Suprapubic skin (tissue), 4 donors: Measurements from ENCODE around the gene STX8. TPM values are rescaled to one million over a fixed set of nuclear protein-coding genes. Genes with fewer than 3 reads are reported as not detected.

ENCODE experiments used
- DNase-seq, 2 donors: peaks; one replicate each; pipeline ENCODE4 v3.0.0-alpha.2; 2019; ENCODE audit warnings: low spot score in 2 of 2
- H3K27ac ChIP-seq: fragments of 200-600 bp; sonication (generic); one replicate; pipeline ENCODE4 v1.5.1; 2019
- H3K27me3 ChIP-seq: fragments of 200-600 bp; sonication (generic); one replicate; pipeline ENCODE4 v1.5.1; 2019
- H3K36me3 ChIP-seq: fragments of 200-600 bp; sonication (generic); one replicate; pipeline ENCODE4 v1.5.1; 2019
- H3K4me1 ChIP-seq: fragments of 200-600 bp; sonication (generic); one replicate; pipeline ENCODE4 v1.5.1; 2019
- H3K4me3 ChIP-seq: fragments of 200-600 bp; sonication (generic); one replicate; pipeline ENCODE4 v1.5.1; 2019; ENCODE audit warnings: mild to moderate bottlenecking
- H3K9me3 ChIP-seq: fragments of 200-600 bp; sonication (generic); one replicate; pipeline ENCODE4 v1.5.1; 2019
- CTCF ChIP-seq, 2 donors: fragments of 200-600 bp in 1 of 2; fragments of 450-650 bp in 1 of 2; sonication (generic) in 1 of 2; IDR thresholded peaks; one replicate each; pipeline ENCODE4 v1.5.1; 2016 to 2019; ENCODE audit warnings: antibody characterized with exemption in 2 of 2, mild to moderate bottlenecking in 1 of 2, moderate library complexity in 1 of 2
- EP300 ChIP-seq: sonication (generic); formaldehyde crosslinking; IDR thresholded peaks from one replicate; pipeline ENCODE4 v1.6.1; 2017; ENCODE audit warnings: antibody characterized with exemption
- POLR2A ChIP-seq, 2 donors: fragments of 450-650 bp; IDR thresholded peaks; one replicate each; pipeline ENCODE4 v1.6.1; 2017; ENCODE audit warnings: antibody characterized with exemption in 2 of 2, mild to moderate bottlenecking in 2 of 2, moderate library complexity in 2 of 2
- POLR2AphosphoS5 ChIP-seq, 3 donors: sonication (generic); formaldehyde crosslinking; IDR thresholded peaks; one replicate each; pipeline ENCODE4 v1.6.1; 2017; ENCODE audit warnings: antibody characterized with exemption in 3 of 3
- WGBS: methylation state at CpG from one replicate; pipeline ENCODE4 v1.1.5; 2018; 5-methylcytosine and 5-hydroxymethylcytosine counted together
- total RNA-seq, 4 donors: library from RNA; depleted of rRNA; stranded (reverse); fragments of >200 nt; gene quantifications; one replicate each; pipeline ENCODE4 v1.1.0, GENCODE V29; 2016

Gene STX8
- total RNA-seq, 4 donors from 2014 or later: 21.5 to 74.0 (median 38.4) TPM

GRCh38 chr17:9284884-9285283 lies 290.7 kb downstream of the STX8 start:
- 51% methylated on average over 4 of the region's 4 CpGs for WGBS
- H3K4me3 ChIP-seq: no peak overlapping the region
- H3K36me3 ChIP-seq: no peaks in the 10 kb centered on the region
- H3K9me3 ChIP-seq: no peaks in the 10 kb centered on the region
- H3K4me1 ChIP-seq: peaks cover 15% of the 10 kb centered on the region
- DNase-seq: peak in 1 of 2 donors; percentile 66
- H3K27me3 ChIP-seq: no peaks in the 10 kb centered on the region
- TF ChIP-seq CTCF (IDR thresholded peaks at IDR 0.05): no peak
- TF ChIP-seq POLR2AphosphoS5 (IDR thresholded peaks at IDR 0.05): no peak
- H3K27ac ChIP-seq: peak overlapping the region; percentile 72

GRCh38 chr17:9283909-9284308 lies 291.7 kb downstream of the STX8 start:
- 55% methylated on average over 2 of the region's 2 CpGs for WGBS
- Histone ChIP-seq H3K36me3 (no peaks in the 10 kb centered on the region), H3K4me3 (no peak overlapping the region), H3K9me3 (no peaks in the 10 kb centered on the region), H3K27me3 (no peaks in the 10 kb centered on the region), H3K27ac (no peak overlapping the region), H3K4me1 (peaks cover 12% of the 10 kb centered on the region)
- TF ChIP-seq POLR2A (IDR thresholded peaks at IDR 0.05) (no peak), EP300 (no peak), CTCF (IDR thresholded peaks at IDR 0.05) (no peak), POLR2AphosphoS5 (IDR thresholded peaks at IDR 0.05) (no peak)
- DNase-seq: no peak

- no peak for TF ChIP-seq POLR2A (IDR thresholded peaks at IDR 0.05)
- TF ChIP-seq POLR2AphosphoS5 (IDR thresholded peaks at IDR 0.05): no peak
- TF ChIP-seq EP300: no peak
- TF ChIP-seq CTCF (IDR thresholded peaks at IDR 0.05): no peak
- DNase-seq: peak in 1 of 2 donors; percentile 31
- WGBS: 89% methylated on average over 8 of the region's 8 CpGs
These were observed 295.7 kb downstream of the STX8 start for GRCh38 chr17:9279893-9280292.

GRCh38 chr17:9274973-9275372 lies 300.6 kb downstream of the STX8 start:
- Histone ChIP-seq H3K9me3 (no peaks in the 10 kb centered on the region), H3K36me3 (no peaks in the 10 kb centered on the region), H3K4me1 (no peaks in the 10 kb centered on the region), H3K27ac (no peak overlapping the region), H3K27me3 (no peaks in the 10 kb centered on the region), H3K4me3 (no peak overlapping the region)
- DNase-seq: no peak
- 97% methylated on average over 9 of the region's 9 CpGs for WGBS
- TF ChIP-seq POLR2A (IDR thresholded peaks at IDR 0.05) (no peak), EP300 (no peak), POLR2AphosphoS5 (IDR thresholded peaks at IDR 0.05) (no peak), CTCF (IDR thresholded peaks at IDR 0.05) (no peak)

More at GRCh38 chr17:9279893-9280292, 295.7 kb downstream of the STX8 start:
- Histone ChIP-seq H3K36me3 (no peaks in the 10 kb centered on the region), H3K27ac (no peak overlapping the region), H3K4me1 (peaks cover 6% of the 10 kb centered on the region), H3K27me3 (no peaks in the 10 kb centered on the region), H3K9me3 (no peaks in the 10 kb centered on the region), H3K4me3 (no peak overlapping the region)

- DNase-seq: peak in 1 of 2 donors; percentile 83
- H3K27me3 ChIP-seq: no peaks in the 10 kb centered on the region
- no peaks in the 10 kb centered on the region for H3K36me3 ChIP-seq
- H3K4me1 ChIP-seq: no peaks in the 10 kb centered on the region
- no peak overlapping the region for H3K27ac ChIP-seq
- no peaks in the 10 kb centered on the region for H3K9me3 ChIP-seq
- 69% methylated on average over 21 of the region's 21 CpGs for WGBS
- TF ChIP-seq EP300 (no peak), POLR2A (IDR thresholded peaks at IDR 0.05) (no peak), CTCF (IDR thresholded peaks at IDR 0.05) (no peak), POLR2AphosphoS5 (IDR thresholded peaks at IDR 0.05) (no peak)
- no peak overlapping the region for H3K4me3 ChIP-seq
These were observed 301.9 kb downstream of the STX8 start for GRCh38 chr17:9273428-9274391.
